GM18511 (cell line): Measurements from ENCODE around the gene PC.
A peak's percentile ranks its signal among the peaks of the same experiment; 100 is the strongest.
"Not testable (repeated sequence)": the region's sequence is repeated elsewhere in the genome, so short reads cannot be mapped to it uniquely, and the experiment has no call there.

ENCODE experiments used
- ATAC-seq: cut with Tn5 transposase; IDR thresholded peaks from one replicate; pipeline ENCODE4 v1.9.1; 2021; ENCODE audit warnings: mild to moderate bottlenecking, moderate library complexity; ENCODE audit not compliant: unreplicated experiment

The PC gene

GRCh38 chr11:66800720-66801428, 157.3 kb downstream of the PC start:
- ATAC-seq, result peak; percentile 59

GRCh38 chr11:66799815-66800214, 158.4 kb downstream of the PC start:
- ATAC-seq, result not testable (repeated sequence)
